22Rv1 (cell line): ENCODE measurements around the gene FNIP1.

Source experiments
- ZFX ChIP-seq: fragments of 450-650 bp; IDR thresholded peaks from 2 replicates; pipeline ENCODE4 v1.6.1; 2017; ENCODE audit warnings: antibody characterized with exemption, borderline replicate concordance
- TF ChIP-seq, protein P1 (sequence below): fragments of 450-650 bp; IDR thresholded peaks from 2 replicates; pipeline ENCODE4 v1.5.1; 2017; ENCODE audit warnings: mild to moderate bottlenecking

DNA sequence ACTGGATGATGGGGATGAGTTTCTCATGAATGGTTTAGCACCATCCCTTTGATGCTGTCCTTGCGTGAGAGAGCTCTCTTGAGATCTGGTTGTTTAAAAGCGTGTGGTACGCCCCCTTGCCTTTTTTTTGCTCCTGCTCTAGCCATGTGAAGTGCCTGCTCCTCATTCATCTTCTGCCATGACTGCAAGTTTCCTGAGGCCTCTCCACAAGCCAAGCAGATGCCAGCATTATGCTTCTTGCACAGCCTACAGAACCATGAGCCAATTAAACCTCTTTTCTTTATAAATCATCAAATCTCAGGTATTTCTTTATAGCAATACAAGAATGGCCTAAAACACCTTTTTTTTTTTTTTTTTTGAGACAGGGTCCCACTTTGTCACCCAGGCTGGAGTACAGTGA lies 32.8 kb downstream of the FNIP1 start:
- TF ChIP-seq, protein P1, sequence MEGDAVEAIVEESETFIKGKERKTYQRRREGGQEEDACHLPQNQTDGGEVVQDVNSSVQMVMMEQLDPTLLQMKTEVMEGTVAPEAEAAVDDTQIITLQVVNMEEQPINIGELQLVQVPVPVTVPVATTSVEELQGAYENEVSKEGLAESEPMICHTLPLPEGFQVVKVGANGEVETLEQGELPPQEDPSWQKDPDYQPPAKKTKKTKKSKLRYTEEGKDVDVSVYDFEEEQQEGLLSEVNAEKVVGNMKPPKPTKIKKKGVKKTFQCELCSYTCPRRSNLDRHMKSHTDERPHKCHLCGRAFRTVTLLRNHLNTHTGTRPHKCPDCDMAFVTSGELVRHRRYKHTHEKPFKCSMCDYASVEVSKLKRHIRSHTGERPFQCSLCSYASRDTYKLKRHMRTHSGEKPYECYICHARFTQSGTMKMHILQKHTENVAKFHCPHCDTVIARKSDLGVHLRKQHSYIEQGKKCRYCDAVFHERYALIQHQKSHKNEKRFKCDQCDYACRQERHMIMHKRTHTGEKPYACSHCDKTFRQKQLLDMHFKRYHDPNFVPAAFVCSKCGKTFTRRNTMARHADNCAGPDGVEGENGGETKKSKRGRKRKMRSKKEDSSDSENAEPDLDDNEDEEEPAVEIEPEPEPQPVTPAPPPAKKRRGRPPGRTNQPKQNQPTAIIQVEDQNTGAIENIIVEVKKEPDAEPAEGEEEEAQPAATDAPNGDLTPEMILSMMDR: no peak
- no peak for TF ChIP-seq ZFX
